GM12801 (cell line): ENCODE measurements around the gene HRH2.

Experiments used
- TF ChIP-seq, protein P1 (sequence below): IDR thresholded peaks from one replicate; pipeline ENCODE4 v1.5.1; 2011; ENCODE audit warnings: control low read depth; ENCODE audit not compliant: insufficient read length; ENCODE audit errors: extremely low read depth

The HRH2 gene

DNA sequence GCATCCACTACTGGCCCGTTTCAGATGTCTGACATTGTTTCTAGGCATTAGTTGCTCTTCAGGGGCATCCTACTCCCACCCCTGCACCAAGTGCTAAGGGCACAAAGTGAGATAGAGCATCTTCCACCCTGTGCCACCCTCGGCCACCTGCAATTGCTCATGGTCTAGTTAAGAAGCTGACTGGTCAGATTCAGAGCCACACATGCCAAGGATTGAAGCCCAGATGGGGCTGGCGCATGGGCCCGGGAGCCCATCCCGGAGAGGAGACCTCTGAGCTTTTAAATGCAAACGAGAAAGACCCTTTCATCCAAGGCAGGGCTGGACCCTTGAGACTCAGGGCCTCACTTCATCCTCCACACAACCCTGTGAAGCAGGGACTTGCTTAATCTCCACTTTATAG, 28.5 kb downstream of the HRH2 start:
- TF ChIP-seq, protein P1, sequence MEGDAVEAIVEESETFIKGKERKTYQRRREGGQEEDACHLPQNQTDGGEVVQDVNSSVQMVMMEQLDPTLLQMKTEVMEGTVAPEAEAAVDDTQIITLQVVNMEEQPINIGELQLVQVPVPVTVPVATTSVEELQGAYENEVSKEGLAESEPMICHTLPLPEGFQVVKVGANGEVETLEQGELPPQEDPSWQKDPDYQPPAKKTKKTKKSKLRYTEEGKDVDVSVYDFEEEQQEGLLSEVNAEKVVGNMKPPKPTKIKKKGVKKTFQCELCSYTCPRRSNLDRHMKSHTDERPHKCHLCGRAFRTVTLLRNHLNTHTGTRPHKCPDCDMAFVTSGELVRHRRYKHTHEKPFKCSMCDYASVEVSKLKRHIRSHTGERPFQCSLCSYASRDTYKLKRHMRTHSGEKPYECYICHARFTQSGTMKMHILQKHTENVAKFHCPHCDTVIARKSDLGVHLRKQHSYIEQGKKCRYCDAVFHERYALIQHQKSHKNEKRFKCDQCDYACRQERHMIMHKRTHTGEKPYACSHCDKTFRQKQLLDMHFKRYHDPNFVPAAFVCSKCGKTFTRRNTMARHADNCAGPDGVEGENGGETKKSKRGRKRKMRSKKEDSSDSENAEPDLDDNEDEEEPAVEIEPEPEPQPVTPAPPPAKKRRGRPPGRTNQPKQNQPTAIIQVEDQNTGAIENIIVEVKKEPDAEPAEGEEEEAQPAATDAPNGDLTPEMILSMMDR: no peak

DNA sequence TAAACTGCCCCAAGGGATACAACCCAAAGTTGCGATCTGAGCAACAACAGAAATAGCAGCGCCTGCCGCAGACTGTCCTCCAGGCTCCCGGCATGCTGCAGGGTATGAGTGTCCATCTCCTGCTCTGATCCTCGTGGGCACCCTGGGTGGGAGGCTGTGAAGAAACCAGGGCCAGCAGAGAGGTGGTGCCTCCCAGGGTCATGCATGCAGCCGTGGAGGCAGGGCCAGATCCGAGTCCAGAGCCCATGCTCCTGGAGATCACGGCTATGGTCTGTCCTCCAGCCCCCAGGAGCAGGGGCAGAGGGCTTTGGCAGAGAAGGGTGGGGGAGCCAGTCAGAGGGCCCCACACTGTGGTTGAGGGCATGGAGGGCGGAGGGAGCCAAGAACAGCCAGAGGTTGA, 29.0 kb downstream of the HRH2 start:
- TF ChIP-seq, protein P1: no peak

DNA sequence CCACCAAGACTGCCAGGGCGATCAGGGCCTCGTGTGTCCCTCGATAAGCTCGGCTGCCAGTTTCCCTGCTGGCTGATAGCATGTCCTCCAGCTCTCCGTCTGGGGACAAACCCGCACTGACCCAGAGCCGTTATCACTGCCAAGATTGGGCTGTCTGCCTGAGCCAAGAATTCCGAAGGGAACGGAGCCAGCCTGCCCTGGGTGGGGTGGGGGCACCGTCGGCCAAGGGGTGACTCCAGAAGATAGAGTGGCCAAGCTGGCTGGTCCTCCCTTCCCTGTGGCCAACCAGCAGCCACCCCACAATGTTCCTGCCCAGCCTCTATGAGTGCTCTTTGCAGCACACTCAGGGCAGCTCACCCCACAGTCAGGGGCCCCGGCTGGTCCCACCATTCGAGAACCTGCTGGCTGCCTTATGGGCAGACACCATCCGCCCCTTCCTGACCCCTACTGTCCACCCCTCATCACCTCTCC, 29.4 kb downstream of the HRH2 start:
- TF ChIP-seq, protein P1: no peak

DNA sequence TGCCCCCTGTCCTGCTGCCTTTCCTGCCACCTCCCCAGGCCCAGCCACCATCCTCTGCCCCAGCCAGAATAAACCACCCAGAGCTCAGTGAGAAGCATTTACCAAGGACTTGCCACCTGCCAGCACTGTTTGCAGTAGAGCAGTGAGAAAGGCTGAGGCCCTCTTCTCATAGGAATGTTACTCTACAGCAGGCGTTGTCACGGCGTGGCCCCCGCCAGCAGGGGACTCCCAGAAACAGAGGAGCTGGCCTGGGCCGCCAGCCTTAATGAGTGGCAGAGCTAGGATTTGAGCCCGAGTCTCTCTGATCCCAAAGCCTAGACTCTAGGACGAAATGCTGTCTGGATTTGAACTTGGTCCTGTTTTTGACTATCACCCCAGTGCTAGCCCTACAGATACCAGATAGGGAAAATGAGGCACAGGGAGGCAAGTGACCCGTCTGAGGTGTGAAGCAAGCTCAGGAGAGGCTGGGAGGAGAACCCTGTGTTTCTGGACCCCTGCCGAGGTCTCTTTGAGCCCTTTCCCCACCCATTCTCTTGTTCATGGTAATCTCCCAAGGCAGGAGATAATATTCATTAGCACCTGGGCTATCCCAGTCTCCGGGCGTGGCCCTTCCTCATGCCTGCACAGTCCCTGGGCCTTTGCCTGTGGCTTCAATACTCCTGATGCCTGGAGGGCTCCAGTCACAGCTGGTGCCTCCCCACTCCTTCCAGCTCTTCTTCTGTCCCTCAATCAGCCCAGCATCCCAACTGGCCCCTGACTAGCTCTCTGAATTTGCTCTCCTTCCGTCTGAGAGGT, 30.7 kb downstream of the HRH2 start:
- TF ChIP-seq, protein P1: no peak

DNA sequence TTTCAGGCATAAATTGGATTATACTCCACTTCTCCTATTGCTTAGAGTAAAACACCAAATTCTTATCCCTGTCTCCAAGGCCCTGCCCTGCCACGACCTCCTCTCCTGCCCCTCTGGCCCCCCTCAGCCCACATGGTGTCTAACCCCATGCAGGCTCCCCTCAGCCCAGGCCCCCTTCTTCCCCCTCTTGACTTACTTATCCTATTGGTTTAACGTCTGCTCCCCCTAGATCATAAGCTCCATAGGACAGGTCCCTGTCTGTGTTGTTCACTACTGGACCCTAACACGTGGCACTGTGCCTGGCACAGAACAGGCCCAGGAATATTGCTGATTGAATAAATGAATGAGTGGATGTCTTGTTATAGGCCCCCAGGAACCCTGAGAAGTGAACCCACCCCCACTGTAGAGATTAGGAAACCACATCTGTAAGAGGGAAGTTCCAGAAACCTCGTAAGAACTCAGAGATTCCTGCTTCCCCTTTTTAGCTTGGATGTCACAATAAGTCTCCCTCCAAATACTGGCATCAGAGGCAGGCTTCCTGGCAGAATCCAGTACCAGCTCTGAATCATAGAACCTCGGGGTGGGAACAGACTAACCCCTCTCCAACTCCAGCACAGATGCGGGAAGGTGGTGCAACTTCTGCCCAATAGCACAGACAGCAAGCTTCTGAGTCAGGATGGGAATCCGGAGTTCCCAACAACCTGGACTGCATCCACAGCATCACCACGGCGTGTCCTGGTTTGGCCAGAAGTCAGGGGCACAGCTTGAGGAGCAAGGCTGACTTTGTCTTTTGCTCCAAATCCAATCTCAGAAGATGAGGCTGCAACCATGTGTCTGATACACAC, 31.5 kb downstream of the HRH2 start:
- TF ChIP-seq, protein P1: no peak

DNA sequence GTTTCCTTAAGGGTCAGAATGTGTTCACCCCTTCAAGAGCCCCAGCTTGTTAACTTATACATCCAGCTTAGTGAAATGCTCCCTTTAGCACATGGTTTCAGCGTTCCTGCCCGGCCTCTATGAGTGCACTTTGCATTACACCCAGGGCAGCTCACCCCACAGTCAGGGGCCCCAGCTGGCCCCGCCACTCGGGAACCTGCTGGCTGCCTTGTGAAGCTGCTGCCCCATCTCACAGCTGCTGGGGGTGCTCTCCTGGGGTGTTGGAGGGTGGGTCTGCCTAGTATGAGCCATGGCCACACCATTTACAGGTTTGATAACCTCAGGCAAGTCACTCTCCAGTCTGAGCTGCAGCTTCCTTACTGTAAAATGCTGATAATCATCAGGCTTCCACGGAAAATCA, 32.2 kb downstream of the HRH2 start:
- TF ChIP-seq, protein P1: no peak

DNA sequence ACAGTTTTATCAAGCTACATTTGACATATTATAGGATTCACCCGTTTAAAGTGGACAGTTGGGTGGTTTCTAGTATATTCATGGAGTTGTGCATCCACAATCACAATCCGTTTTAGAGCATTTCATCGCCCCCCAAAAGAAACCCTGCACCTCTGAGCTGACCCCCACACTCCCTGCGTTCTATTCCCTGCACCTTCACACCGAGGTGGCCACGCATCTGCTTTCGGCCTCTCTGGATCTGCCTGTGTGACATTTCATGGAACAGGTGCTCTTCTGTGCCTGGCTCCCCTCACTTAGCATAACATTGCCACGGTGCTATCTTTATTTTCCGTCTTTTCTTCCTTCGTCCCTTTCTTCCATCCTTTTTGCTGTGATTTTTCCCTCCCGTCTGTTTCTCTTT, 32.7 kb downstream of the HRH2 start:
- TF ChIP-seq, protein P1: no peak
